Mesothelial cell of epicardium (in vitro differentiated cells): Measurements from ENCODE around the gene JAM3. TPM values are rescaled to one million over a fixed set of nuclear protein-coding genes. Genes with fewer than 3 reads are reported as not detected.

Experiments
- DNase-seq, 2 experiments: peaks; one replicate each; pipeline ENCODE4 v3.0.0; 2021; ENCODE audit warnings: low spot score in 2 of 2; ENCODE audit not compliant: unreplicated experiment in 2 of 2
- H3K27ac Mint-ChIP-seq: 2 replicates; pipeline ENCODE4 v1.8.0; 2021; ENCODE audit warnings: mixed read lengths
- H3K27me3 Mint-ChIP-seq: 2 replicates; pipeline ENCODE4 v1.8.0; 2021; ENCODE audit warnings: low read depth, mixed read lengths
- H3K36me3 Mint-ChIP-seq: 2 replicates; pipeline ENCODE4 v1.8.0; 2021; ENCODE audit warnings: mixed read lengths
- H3K4me1 Mint-ChIP-seq: 2 replicates; pipeline ENCODE4 v1.8.0; 2021; ENCODE audit warnings: mixed read lengths
- H3K4me3 Mint-ChIP-seq: 2 replicates; pipeline ENCODE4 v1.8.0; 2021; ENCODE audit warnings: mild to moderate bottlenecking, moderate library complexity, mixed read lengths
- H3K9me3 Mint-ChIP-seq: 2 replicates; pipeline ENCODE4 v1.8.0; 2021; ENCODE audit warnings: mixed read lengths
- CTCF ChIP-seq: fragments of 200-600 bp; sonication (generic); IDR thresholded peaks from one replicate; pipeline ENCODE4 v1.5.0; 2021; ENCODE audit warnings: antibody characterized with exemption; ENCODE audit not compliant: unreplicated experiment
- total RNA-seq: library from RNA; stranded (reverse); gene quantifications from 3 replicates; pipeline ENCODE4 v1.2.1, GENCODE V29; 2021

JAM3 gene
- total RNA-seq, 1 donor from 2014 or later: 36.2 TPM

GRCh38 chr11:134069426-134070341 lies 812 bp downstream of the JAM3 start:
- Mint-ChIP-seq H3K4me1 (peaks cover 14% of the 10 kb centered on the region), H3K27ac (peak overlapping the region; percentile 31), H3K4me3 (peak overlapping the region; percentile 65), H3K27me3 (peaks cover 44% of the 10 kb centered on the region), H3K9me3 (no peaks in the 10 kb centered on the region), H3K36me3 (no peaks in the 10 kb centered on the region)
- DNase-seq: peak in 1 of 2 experiments; percentile 58
- TF ChIP-seq CTCF: no peak

DNA sequence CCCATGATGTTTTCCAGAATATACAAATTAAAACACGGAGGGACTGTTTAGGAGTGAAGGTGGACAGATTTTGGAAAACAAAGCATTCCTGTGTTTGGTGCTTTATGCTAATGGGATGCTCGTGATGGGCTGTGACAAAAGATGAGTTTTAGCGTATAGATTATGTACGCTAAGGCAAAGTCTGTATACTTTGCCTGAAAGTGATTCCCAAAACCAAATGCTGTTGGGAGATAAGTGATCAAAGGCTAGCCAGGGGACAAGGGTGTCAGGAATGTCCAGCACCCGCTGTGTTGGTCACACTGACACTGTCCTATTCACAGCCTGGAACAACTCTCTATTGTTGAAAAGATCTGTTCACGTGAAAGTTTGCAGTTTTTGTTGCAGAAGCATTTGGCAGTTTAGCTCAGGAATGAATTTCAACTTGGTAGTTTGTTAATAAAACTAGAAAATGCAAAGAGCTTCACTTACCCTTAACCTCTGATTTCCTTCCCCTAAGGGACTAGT lies 1.5 kb downstream of the JAM3 start:
- TF ChIP-seq CTCF: no peak
- H3K27me3 Mint-ChIP-seq: peaks cover 40% of the 10 kb centered on the region
- no peak for DNase-seq
- peaks cover 14% of the 10 kb centered on the region for H3K4me1 Mint-ChIP-seq
- no peaks in the 10 kb centered on the region for H3K9me3 Mint-ChIP-seq
- H3K36me3 Mint-ChIP-seq: no peaks in the 10 kb centered on the region
- no peak overlapping the region for H3K27ac Mint-ChIP-seq
- H3K4me3 Mint-ChIP-seq: peak overlapping the region; percentile 65

DNA sequence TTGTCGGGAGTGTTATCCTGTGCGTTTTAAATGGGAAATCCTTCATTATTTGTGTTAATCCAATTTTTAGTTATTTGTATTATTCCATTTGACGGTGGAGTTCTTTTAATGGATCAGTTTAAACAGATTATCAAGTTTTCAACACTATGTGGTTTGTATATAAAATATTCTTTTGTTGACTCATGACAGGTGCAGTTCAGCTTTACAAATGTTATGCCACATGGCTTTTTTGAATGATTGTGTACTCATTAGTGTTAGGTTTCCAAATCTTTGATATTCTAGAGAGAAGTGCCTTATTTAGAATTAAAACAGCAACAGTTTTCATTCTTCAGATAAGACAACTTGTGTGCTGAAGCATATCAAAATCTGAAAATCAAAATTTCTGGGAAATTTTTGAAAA lies 2.4 kb downstream of the JAM3 start:
- no peaks in the 10 kb centered on the region for H3K36me3 Mint-ChIP-seq
- no peak for DNase-seq
- no peak overlapping the region for H3K27ac Mint-ChIP-seq
- H3K27me3 Mint-ChIP-seq: peaks cover 32% of the 10 kb centered on the region
- H3K4me1 Mint-ChIP-seq: peaks cover 14% of the 10 kb centered on the region
- no peak overlapping the region for H3K4me3 Mint-ChIP-seq
- no peak for TF ChIP-seq CTCF
- H3K9me3 Mint-ChIP-seq: no peaks in the 10 kb centered on the region

DNA sequence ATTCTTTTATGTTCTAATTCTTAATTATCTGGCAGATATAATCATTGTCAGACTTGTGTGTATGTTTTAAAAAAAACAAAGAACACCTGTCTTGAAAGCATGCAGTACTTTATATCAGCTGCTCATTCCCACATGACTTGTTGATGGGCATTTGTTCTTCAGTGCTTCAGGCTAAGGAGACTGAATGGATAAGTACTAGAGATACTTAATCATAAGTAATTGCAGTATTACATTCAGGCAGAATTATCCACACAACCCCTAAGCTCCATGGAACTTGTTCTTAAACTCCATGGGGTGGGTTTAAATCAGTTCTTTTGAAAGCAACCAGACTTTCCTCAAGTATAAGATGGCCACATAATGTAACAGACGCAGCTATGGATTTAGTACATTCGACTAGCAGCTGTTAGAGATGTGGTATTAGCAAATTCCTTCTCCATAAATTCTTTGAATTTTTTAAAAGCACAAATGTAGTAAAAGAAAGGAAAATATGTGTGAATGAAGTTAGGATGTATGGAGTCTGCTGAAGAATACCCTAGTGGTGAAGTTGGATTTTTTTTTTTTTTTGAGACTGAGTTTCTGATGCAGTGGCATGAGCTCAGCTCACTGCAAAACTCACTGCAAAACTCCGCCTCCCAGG lies 3.0 kb downstream of the JAM3 start:
- TF ChIP-seq CTCF: peak; percentile 63
- H3K4me3 Mint-ChIP-seq: no peak overlapping the region
- H3K9me3 Mint-ChIP-seq: no peaks in the 10 kb centered on the region
- peaks cover 26% of the 10 kb centered on the region for H3K27me3 Mint-ChIP-seq
- peaks cover 14% of the 10 kb centered on the region for H3K4me1 Mint-ChIP-seq
- H3K27ac Mint-ChIP-seq: no peak overlapping the region
- no peaks in the 10 kb centered on the region for H3K36me3 Mint-ChIP-seq
- no peak for DNase-seq

- no peak for DNase-seq
- H3K27me3 Mint-ChIP-seq: peaks cover 18% of the 10 kb centered on the region
- no peaks in the 10 kb centered on the region for H3K9me3 Mint-ChIP-seq
- peaks cover 14% of the 10 kb centered on the region for H3K4me1 Mint-ChIP-seq
- TF ChIP-seq CTCF: no peak
- H3K27ac Mint-ChIP-seq: no peak overlapping the region
- H3K36me3 Mint-ChIP-seq: no peaks in the 10 kb centered on the region
- H3K4me3 Mint-ChIP-seq: no peak overlapping the region
Observed at GRCh38 chr11:134072844-134073243, 4.0 kb downstream of the JAM3 start.
